A549 treated with AZD2906 at 1 μM for 4 hours (cell line): ENCODE results near the gene OR11L1. TPM values are rescaled to one million over a fixed set of nuclear protein-coding genes. Genes with fewer than 3 reads are reported as not detected.

ENCODE experiments used
- total RNA-seq: library from RNA; stranded (reverse); fragments of 200-300 nt; extraction: Qiagen RNA extraction; gene quantifications from 5 replicates; pipeline ENCODE4 v1.2.3, GENCODE V29; 2022

OR11L1 gene, protein sequence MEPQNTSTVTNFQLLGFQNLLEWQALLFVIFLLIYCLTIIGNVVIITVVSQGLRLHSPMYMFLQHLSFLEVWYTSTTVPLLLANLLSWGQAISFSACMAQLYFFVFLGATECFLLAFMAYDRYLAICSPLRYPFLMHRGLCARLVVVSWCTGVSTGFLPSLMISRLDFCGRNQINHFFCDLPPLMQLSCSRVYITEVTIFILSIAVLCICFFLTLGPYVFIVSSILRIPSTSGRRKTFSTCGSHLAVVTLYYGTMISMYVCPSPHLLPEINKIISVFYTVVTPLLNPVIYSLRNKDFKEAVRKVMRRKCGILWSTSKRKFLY
- total RNA-seq: not detected in 5 replicates

DNA sequence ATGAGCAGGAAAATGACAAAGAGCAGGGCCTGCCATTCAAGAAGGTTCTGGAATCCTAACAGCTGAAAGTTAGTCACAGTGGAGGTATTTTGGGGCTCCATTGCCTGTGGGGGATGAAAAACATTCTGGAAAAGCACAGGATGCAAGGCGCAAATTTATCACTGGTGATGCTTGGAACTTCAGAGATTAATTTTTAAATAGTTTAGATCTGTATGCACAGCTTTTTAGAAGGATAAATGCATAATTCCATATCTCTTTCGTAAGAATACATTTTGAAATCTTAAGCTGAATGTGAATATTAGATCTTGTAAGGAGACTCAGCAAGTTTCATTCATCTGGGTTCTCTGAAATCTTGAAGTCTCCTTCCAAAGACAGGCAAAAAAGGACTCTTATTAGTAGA, at the start of gene OR11L1:
TSS of gene OR11L1 (minus strand) at position 101 of the 400 bp plus-strand sequence. CDS start at position 101, 0 bp downstream.

DNA sequence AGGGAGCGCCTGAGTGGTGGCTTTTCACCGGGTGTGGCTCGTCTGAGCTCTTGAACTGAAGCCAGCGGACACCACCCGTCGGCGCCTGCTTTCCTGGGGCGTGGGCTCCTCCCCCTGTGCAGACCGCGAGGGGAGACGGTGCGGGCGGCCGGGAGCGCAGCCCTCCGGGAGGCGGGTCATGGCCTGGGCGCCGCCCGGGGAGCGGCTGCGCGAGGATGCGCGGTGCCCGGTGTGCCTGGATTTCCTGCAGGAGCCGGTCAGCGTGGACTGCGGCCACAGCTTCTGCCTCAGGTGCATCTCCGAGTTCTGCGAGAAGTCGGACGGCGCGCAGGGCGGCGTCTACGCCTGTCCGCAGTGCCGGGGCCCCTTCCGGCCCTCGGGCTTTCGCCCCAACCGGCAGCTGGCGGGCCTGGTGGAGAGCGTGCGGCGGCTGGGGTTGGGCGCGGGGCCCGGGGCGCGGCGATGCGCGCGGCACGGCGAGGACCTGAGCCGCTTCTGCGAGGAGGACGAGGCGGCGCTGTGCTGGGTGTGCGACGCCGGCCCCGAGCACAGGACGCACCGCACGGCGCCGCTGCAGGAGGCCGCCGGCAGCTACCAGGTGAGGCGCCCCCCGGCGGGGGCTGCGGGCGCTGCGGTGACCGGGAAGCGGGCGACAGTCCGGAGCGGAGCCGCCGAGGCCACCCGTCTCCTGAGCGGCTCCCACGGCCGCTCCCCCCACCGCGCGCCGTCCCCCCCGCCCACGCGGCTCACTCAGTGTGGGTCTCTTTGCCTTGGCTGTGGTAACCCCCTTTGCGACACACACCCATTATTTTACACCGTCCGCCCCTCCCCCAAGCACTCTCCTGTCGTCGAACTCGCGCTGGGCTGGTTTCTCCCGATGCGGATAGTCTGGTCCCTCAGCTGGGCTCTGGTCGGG, 15.6 kb upstream of the OR11L1 start, which contains the start of gene TRIM58:
TSS of gene TRIM58 (plus strand) at position 119 of the 916 bp plus-strand sequence. CDS start at position 179, 60 bp downstream.

DNA sequence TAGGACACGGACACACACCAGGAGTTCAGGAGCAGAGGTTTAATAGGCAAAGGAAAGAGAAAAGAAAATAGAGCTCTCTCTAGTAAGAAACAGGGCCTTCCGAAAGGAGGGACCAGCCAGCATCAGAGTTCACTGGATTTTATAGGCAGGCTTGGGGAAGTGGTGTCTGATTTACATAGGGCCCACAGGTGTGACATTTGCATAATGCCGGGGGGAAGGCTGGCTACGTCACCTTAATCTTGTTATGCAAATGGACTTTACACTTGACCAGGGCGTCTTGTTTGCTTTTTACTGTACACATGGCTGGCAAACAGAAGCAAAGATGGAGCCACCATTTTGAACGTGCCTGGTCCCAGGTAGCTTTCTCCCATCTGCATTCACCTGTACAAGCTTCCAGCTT, 17.7 kb downstream of the OR11L1 start, which contains the start of gene OR14A16:
TSS of gene OR14A16 (minus strand) at position 97 of the 400 bp plus-strand sequence. CDS start 8,390 bp downstream, outside the sequence.

Other genes with a start within 250 kb of the OR11L1 start
- gene OR2G3, start 236.3 kb downstream of the OR11L1 start, total RNA-seq: not detected in 5 replicates
- not detected in 5 replicates for gene OR13G1, start 162.2 kb downstream of the OR11L1 start, total RNA-seq
- not detected in 5 replicates for gene OR6F1, start 125.2 kb downstream of the OR11L1 start, total RNA-seq
- not detected in 5 replicates for gene OR14K1, start 103.3 kb downstream of the OR11L1 start, total RNA-seq
- gene OR14A2, start 93.8 kb downstream of the OR11L1 start, total RNA-seq: not detected in 5 replicates
- gene OR1C1, start 81.3 kb downstream of the OR11L1 start, total RNA-seq: not detected in 5 replicates
- gene OR14A16, start 17.8 kb downstream of the OR11L1 start, total RNA-seq: not detected in 5 replicates
- gene TRIM58, start 15.3 kb upstream of the OR11L1 start, total RNA-seq: not detected in 5 replicates
- not detected in 5 replicates for gene OR2W3, start 53.7 kb upstream of the OR11L1 start, total RNA-seq
- not detected in 5 replicates for gene OR2T8, start 78.4 kb upstream of the OR11L1 start, total RNA-seq
- gene OR2AJ1, start 83.0 kb upstream of the OR11L1 start, total RNA-seq: not detected in 5 replicates
- gene OR2L8, start 107.0 kb upstream of the OR11L1 start, total RNA-seq: not detected in 5 replicates
- gene OR2AK2, start 123.3 kb upstream of the OR11L1 start, total RNA-seq: not detected in 5 replicates
- gene OR2L5, start 171.8 kb upstream of the OR11L1 start, total RNA-seq: not detected in 5 replicates
- gene OR2L2, start 188.2 kb upstream of the OR11L1 start, total RNA-seq: not detected in 5 replicates
- gene OR2L3, start 204.9 kb upstream of the OR11L1 start, total RNA-seq: not detected in 5 replicates